HepG2 (cell line): Measurements from ENCODE around the gene CTSW. TPM values are rescaled to one million over a fixed set of nuclear protein-coding genes. Genes with fewer than 3 reads are reported as not detected.

Experiments
- ARID5B ChIP-seq: IDR thresholded peaks from 2 replicates; pipeline ENCODE4 v1.4.0; 2020; ENCODE audit warnings: mild to moderate bottlenecking, missing genetic modification reagents
- ATAD3A ChIP-seq: sonication (generic); formaldehyde crosslinking; IDR thresholded peaks from 2 replicates; pipeline ENCODE4 v1.4.0; 2020; ENCODE audit warnings: missing genetic modification reagents
- BCL6 ChIP-seq: IDR thresholded peaks from 2 replicates; pipeline ENCODE4 v1.6.1; 2016; ENCODE audit warnings: missing genetic modification reagents, missing compliant biosample characterization
- CEBPB ChIP-seq: IDR thresholded peaks from 2 replicates; pipeline ENCODE4 v1.6.1; 2011; ENCODE audit warnings: low read depth, low read length, improper control_type of control experiment, borderline replicate concordance
- CENPBD1 ChIP-seq: sonication (generic); formaldehyde crosslinking; IDR thresholded peaks from 2 replicates; pipeline ENCODE4 v1.8.0; 2022; ENCODE audit warnings: missing genetic modification reagents, low read depth, mild to moderate bottlenecking, borderline replicate concordance
- EHMT2 ChIP-seq: fragments of 200-600 bp; sonication (generic); IDR thresholded peaks from 2 replicates; pipeline ENCODE4 v1.7.0; 2017; ENCODE audit warnings: antibody characterized with exemption, low read depth, low read length, borderline replicate concordance
- HOXA5 ChIP-seq: sonication (generic); formaldehyde crosslinking; IDR thresholded peaks from 2 replicates; pipeline ENCODE4 v1.4.0; 2020; ENCODE audit warnings: missing genetic modification reagents
- IKZF4 ChIP-seq: sonication (generic); formaldehyde crosslinking; IDR thresholded peaks from 2 replicates; pipeline ENCODE4 v1.5.1; 2020; ENCODE audit warnings: borderline replicate concordance, mild to moderate bottlenecking, low read depth, missing genetic modification reagents; ENCODE audit errors: not compliant biosample characterization
- ISL2 ChIP-seq: sonication (generic); formaldehyde crosslinking; IDR thresholded peaks from 2 replicates; pipeline ENCODE4 v1.5.0; 2020; ENCODE audit warnings: missing genetic modification reagents
- JUNB ChIP-seq: sonication (generic); formaldehyde crosslinking; IDR thresholded peaks from 2 replicates; pipeline ENCODE4 v1.8.0; 2022; ENCODE audit warnings: missing genetic modification reagents, mild to moderate bottlenecking, borderline replicate concordance
- MXD1 ChIP-seq: sonication (generic); formaldehyde crosslinking; IDR thresholded peaks from 2 replicates; pipeline ENCODE4 v1.4.0; 2020; ENCODE audit warnings: mild to moderate bottlenecking, missing genetic modification reagents
- MYNN ChIP-seq: sonication (generic); formaldehyde crosslinking; IDR thresholded peaks from 2 replicates; pipeline ENCODE4 v1.4.0; 2020; ENCODE audit warnings: mild to moderate bottlenecking, low read depth, missing genetic modification reagents
- NKX3-1 ChIP-seq: sonication (generic); formaldehyde crosslinking; IDR thresholded peaks from 2 replicates; pipeline ENCODE4 v1.5.0; 2020; ENCODE audit warnings: missing genetic modification reagents
- NR3C1 ChIP-seq: sonication (generic); formaldehyde crosslinking; IDR thresholded peaks from 2 replicates; pipeline ENCODE4 v1.4.0; 2020; ENCODE audit warnings: missing genetic modification reagents
- PAWR ChIP-seq: sonication (generic); formaldehyde crosslinking; IDR thresholded peaks from 2 replicates; pipeline ENCODE4 v1.4.0; 2020; ENCODE audit warnings: missing genetic modification reagents, mild to moderate bottlenecking, borderline replicate concordance
- SIN3A ChIP-seq: IDR thresholded peaks from 2 replicates; pipeline ENCODE4 v1.6.1; 2011; ENCODE audit warnings: low read depth, mild to moderate bottlenecking, control low read depth, low read length, borderline replicate concordance
- SNAPC2 ChIP-seq: sonication (generic); formaldehyde crosslinking; IDR thresholded peaks from 2 replicates; pipeline ENCODE4 v1.8.1; 2022; ENCODE audit warnings: mild to moderate bottlenecking, missing genetic modification reagents
- SOX6 ChIP-seq, 2 experiments: fragments of 450-650 bp in 1 of 2; sonication (generic) in 1 of 2; formaldehyde crosslinking in 1 of 2; IDR thresholded peaks; 2 replicates each; pipeline versions ENCODE4 v1.4.0 to v1.6.1; 2017 to 2020; ENCODE audit warnings: antibody characterized with exemption in 1 of 2, mild to moderate bottlenecking in 1 of 2, missing genetic modification reagents in 1 of 2
- TARDBP ChIP-seq: sonication (generic); formaldehyde crosslinking; IDR thresholded peaks from 2 replicates; pipeline ENCODE4 v1.8.0; 2022; ENCODE audit warnings: mild to moderate bottlenecking, missing genetic modification reagents
- TP53 ChIP-seq: sonication (generic); formaldehyde crosslinking; conservative IDR thresholded peaks from 2 replicates; pipeline ENCODE4 v1.4.0; 2020; ENCODE audit warnings: missing genetic modification reagents
- TSC22D2 ChIP-seq: sonication (generic); formaldehyde crosslinking; IDR thresholded peaks from 2 replicates; pipeline ENCODE4 v1.5.1; 2020; ENCODE audit warnings: missing genetic modification reagents, mild to moderate bottlenecking, borderline replicate concordance
- ZFP90 ChIP-seq: sonication (generic); formaldehyde crosslinking; IDR thresholded peaks from 2 replicates; pipeline ENCODE4 v1.8.0; 2022; ENCODE audit warnings: missing genetic modification reagents, mild to moderate bottlenecking, inconsistent platforms, borderline replicate concordance
- ZNF230 ChIP-seq: sonication (generic); formaldehyde crosslinking; IDR thresholded peaks from 2 replicates; pipeline ENCODE4 v1.4.0; 2020; ENCODE audit warnings: mild to moderate bottlenecking, missing genetic modification reagents
- ZNF44 ChIP-seq: sonication (generic); formaldehyde crosslinking; IDR thresholded peaks from 2 replicates; pipeline ENCODE4 v1.5.1; 2020; ENCODE audit warnings: mild to moderate bottlenecking, missing genetic modification reagents
- ZNF460 ChIP-seq: sonication (generic); formaldehyde crosslinking; IDR thresholded peaks from 2 replicates; pipeline ENCODE4 v1.5.1; 2020; ENCODE audit warnings: missing genetic modification reagents, mild to moderate bottlenecking, borderline replicate concordance
- ZNF557 ChIP-seq: sonication (generic); formaldehyde crosslinking; IDR thresholded peaks from 2 replicates; pipeline ENCODE4 v1.4.0; 2020; ENCODE audit warnings: missing genetic modification reagents
- polyA plus RNA-seq, 8 experiments: library from polyadenylated mRNA; depleted of rRNA in 3 of 8; stranded (reverse) in 7 of 8; unstranded in 1 of 8; fragments of >200 nt; fragmentation: Illumina TruSeq in 4 of 8; extraction: Trizol in 4 of 8; gene quantifications; 2 replicates each; pipeline versions ENCODE4 v1.2.1 to v1.2.3, GENCODE V29; 2011 to 2016; ENCODE audit warnings: low read depth in 4 of 8, missing spikeins in 1 of 8, mixed read lengths in 1 of 8; ENCODE audit not compliant: insufficient read depth in 1 of 8
- total RNA-seq, 5 experiments: library from RNA; depleted of rRNA; stranded (reverse); fragments of >200 nt; fragmentation: Illumina TruSeq; extraction: Trizol; gene quantifications; 2 replicates each; pipeline ENCODE4 v1.2.3, GENCODE V29; 2016; ENCODE audit warnings: low read depth in 1 of 5

The CTSW gene
- total and polyA plus RNA-seq, 2 of the 13 experiments (the other 11 are each of a cell fraction or from before 2014, with no cell fraction given): 0.09 TPM; not detected in 1

- TF ChIP-seq ARID5B (CRISPR knock-in tag) (no peak; the same call in 1 of the 2 replicates), ZNF557 (CRISPR knock-in tag) (no peak), SNAPC2 (CRISPR knock-in tag) (no peak; the same call in 1 of the 2 replicates), TARDBP (CRISPR knock-in tag) (peak; percentile 69), MYNN (CRISPR knock-in tag) (no peak), NR3C1 (no peak), HOXA5 (CRISPR knock-in tag) (no peak), SIN3A (peak; percentile 85; the same call in 1 of the 2 replicates), BCL6 (peak; percentile 46; the same call in 1 of the 2 replicates), MXD1 (peak; percentile 80), CENPBD1 (no peak), ISL2 (CRISPR knock-in tag) (peak; percentile 15; the same call in 1 of the 2 replicates), EHMT2 (no peak), TSC22D2 (CRISPR knock-in tag) (no peak), TP53 (no peak), ZNF460 (no peak), ZNF230 (0 out of 2 replicates have a peak, but pooled peaks have one; percentile 31), CEBPB (no peak), ATAD3A (no peak), NKX3-1 (CRISPR knock-in tag) (no peak), IKZF4 (CRISPR knock-in tag) (peak; percentile 84), JUNB (no peak), ZNF44 (no peak), PAWR (CRISPR knock-in tag) (no peak), ZFP90 (CRISPR knock-in tag) (no peak; the same call in 1 of the 2 replicates), SOX6 (IDR thresholded peaks at IDR 0.05) (no peak), SOX6 (CRISPR knock-in tag; IDR thresholded peaks at IDR 0.05) (peak; percentile 89)
These were observed 21.6 kb upstream of the CTSW start, which contains the start of gene CFL1 (continued) for GRCh38 chr11:65857853-65858680.
